ENCODE data around the gene ADAM11. TPM values are rescaled to one million over a fixed set of nuclear protein-coding genes. Genes with fewer than 3 reads are reported as not detected.

The ADAM11 gene
- total and polyA plus RNA-seq, 2 of the 13 experiments (the other 11 are each of a cell fraction or from before 2014, with no cell fraction given), result 0.38 to 0.91 TPM

DNA sequence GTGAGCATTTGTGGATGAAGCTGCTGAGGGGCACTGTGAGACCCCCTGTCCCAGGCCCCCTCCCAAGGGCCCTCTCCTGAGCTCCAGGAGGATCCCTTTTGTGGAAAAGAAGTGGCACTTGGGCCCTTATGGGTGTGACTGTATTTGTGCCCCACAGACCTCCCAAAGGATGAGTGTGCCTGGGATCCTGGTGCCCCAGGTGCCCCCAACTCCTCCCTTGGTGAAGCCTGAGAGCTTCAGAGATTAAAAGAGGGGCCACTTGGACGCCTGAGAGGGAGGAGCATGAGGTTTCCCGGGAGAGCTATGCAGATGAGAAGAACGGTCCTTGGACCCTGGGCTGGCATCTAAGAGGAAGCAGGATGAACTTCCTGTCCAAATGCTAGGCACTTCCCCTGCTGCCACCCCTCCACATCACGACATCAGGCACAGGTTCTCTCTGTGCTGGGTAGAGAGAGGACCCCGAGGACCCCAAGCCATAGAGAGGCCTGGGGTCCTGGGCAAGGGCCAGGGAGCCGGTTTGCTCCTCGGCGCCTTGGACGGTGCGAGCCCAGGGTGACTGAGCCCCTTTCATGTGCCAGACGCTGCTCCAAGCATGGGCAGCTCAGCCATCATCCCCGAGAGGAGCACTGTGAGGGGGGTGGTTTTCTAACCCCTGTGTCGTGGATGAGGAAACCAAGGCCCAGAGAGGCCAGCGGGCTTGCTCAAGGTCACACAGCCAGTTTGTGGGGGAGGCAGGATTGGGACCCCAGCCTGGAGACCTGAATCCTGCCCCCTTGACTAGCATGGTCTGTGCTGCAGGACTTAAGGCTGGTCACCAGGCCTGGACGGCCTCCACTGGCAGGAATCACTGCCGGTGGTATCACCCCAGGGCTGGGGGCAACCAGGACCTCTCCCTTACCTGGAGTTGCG, 5.6 kb upstream of the ADAM11 start (continued):
- TF ChIP-seq RBM22 (optimal IDR thresholded peaks at IDR 0.05; ENCODE audit: low read length), result peak; percentile 48
- no peak for TF ChIP-seq ZNF616 (CRISPR knock-in tag; IDR thresholded peaks at IDR 0.05; ENCODE audit: low read depth)
- no peak for TF ChIP-seq ZNF343 (CRISPR knock-in tag; IDR thresholded peaks at IDR 0.05)
- TF ChIP-seq ZNF788 (CRISPR knock-in tag; IDR thresholded peaks at IDR 0.05; ENCODE audit: borderline replicate concordance), result peak; percentile 61; the same call in 1 of the 2 replicates
- TF ChIP-seq ZNF615 (CRISPR knock-in tag; IDR thresholded peaks at IDR 0.05; ENCODE audit: borderline replicate concordance), result no peak
- TF ChIP-seq ATRX (CRISPR knock-in tag; IDR thresholded peaks at IDR 0.05; ENCODE audit: borderline replicate concordance), result no peak
- TF ChIP-seq USF2 (IDR thresholded peaks at IDR 0.05; ENCODE audit: low read depth, low read length), result no peak
- TF ChIP-seq USF2 (CRISPR knock-in tag; IDR thresholded peaks at IDR 0.05; ENCODE audit: borderline replicate concordance), result no peak
- TF ChIP-seq, protein P1, sequence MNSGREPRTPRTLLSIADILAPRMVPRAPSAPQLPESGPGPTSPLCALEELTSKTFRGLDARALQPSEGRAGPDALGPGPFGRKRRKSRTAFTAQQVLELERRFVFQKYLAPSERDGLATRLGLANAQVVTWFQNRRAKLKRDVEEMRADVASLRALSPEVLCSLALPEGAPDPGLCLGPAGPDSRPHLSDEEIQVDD (CRISPR knock-in tag; IDR thresholded peaks at IDR 0.05; ENCODE audit: borderline replicate concordance), result 0 out of 2 replicates have a peak, but pooled peaks have one; percentile 20
- no peak for TF ChIP-seq GMEB2 (CRISPR knock-in tag; IDR thresholded peaks at IDR 0.05; ENCODE audit: low read depth)
- TF ChIP-seq GABPA (IDR thresholded peaks at IDR 0.05; ENCODE audit: low read depth, low read length), result peak; percentile 45
- TF ChIP-seq GABPA (CRISPR knock-in tag; IDR thresholded peaks at IDR 0.05; ENCODE audit: low read depth), result peak; percentile 85
